H9 (cell line): Measurements from ENCODE around the gene SLC9A9. TPM values are rescaled to one million over a fixed set of nuclear protein-coding genes. Genes with fewer than 3 reads are reported as not detected.

Experiments used
- DNase-seq: peaks from one replicate; pipeline ENCODE4 v3.0.0-alpha.2; 2017
- H2AFZ ChIP-seq: one replicate; pipeline ENCODE4 v1.6.1; 2013; ENCODE audit warnings: mild to moderate bottlenecking, low read length, control low read depth, moderate library complexity
- H2AK5ac ChIP-seq: 2 replicates; pipeline ENCODE4 v1.6.1; 2013; ENCODE audit warnings: low read length, control low read depth, mixed read lengths; ENCODE audit not compliant: insufficient read length
- H2BK120ac ChIP-seq: one replicate; pipeline ENCODE4 v1.6.1; 2013; ENCODE audit warnings: low read depth, mild to moderate bottlenecking, low read length, control low read depth, inconsistent platforms; ENCODE audit not compliant: poor library complexity, severe bottlenecking
- H2BK12ac ChIP-seq: 2 replicates; pipeline ENCODE4 v1.6.1; 2013; ENCODE audit warnings: low read length, control low read depth, mixed read lengths, low read depth; ENCODE audit not compliant: insufficient read length
- H2BK15ac ChIP-seq: 2 replicates; pipeline ENCODE4 v1.6.1; 2013; ENCODE audit warnings: low read depth, low read length, control low read depth
- H2BK20ac ChIP-seq: one replicate; pipeline ENCODE4 v1.6.1; 2013; ENCODE audit warnings: low read depth, mild to moderate bottlenecking, low read length, control low read depth, inconsistent platforms; ENCODE audit not compliant: poor library complexity, severe bottlenecking
- H2BK5ac ChIP-seq: 2 replicates; pipeline ENCODE4 v1.6.1; 2013; ENCODE audit warnings: low read length, control low read depth, mixed read lengths; ENCODE audit not compliant: insufficient read length
- H3K14ac ChIP-seq: 2 replicates; pipeline ENCODE4 v1.6.1; 2013; ENCODE audit warnings: low read length, control low read depth; ENCODE audit not compliant: insufficient read depth
- H3K18ac ChIP-seq: 2 replicates; pipeline ENCODE4 v1.6.1; 2013; ENCODE audit warnings: low read depth, mild to moderate bottlenecking, mixed read lengths, low read length, control low read depth; ENCODE audit not compliant: insufficient read length
- H3K23ac ChIP-seq: 2 replicates; pipeline ENCODE4 v1.6.1; 2013; ENCODE audit warnings: low read length, control low read depth, mixed read lengths, low read depth; ENCODE audit not compliant: insufficient read length
- H3K23me2 ChIP-seq: 2 replicates; pipeline ENCODE4 v1.6.1; 2013; ENCODE audit warnings: low read depth, mild to moderate bottlenecking, mixed read lengths, low read length, control low read depth; ENCODE audit not compliant: insufficient read length, poor library complexity, severe bottlenecking
- H3K27ac ChIP-seq: 2 replicates; pipeline ENCODE4 v1.5.1; 2013; ENCODE audit warnings: low read length, control low read depth, mixed read lengths, low read depth; ENCODE audit not compliant: insufficient read length
- H3K27me3 ChIP-seq: 2 replicates; pipeline ENCODE4 v1.6.1; 2013; ENCODE audit warnings: low read length, control low read depth, inconsistent platforms; ENCODE audit not compliant: insufficient read depth
- H3K4ac ChIP-seq: 2 replicates; pipeline ENCODE4 v1.6.1; 2013; ENCODE audit warnings: low read depth, mild to moderate bottlenecking, control low read depth, inconsistent platforms, low read length, moderate library complexity
- H3K4me1 ChIP-seq: 2 replicates; pipeline ENCODE4 v1.6.1; 2013; ENCODE audit warnings: low read length, control low read depth, inconsistent platforms; ENCODE audit not compliant: insufficient read depth
- H3K4me2 ChIP-seq: 2 replicates; pipeline ENCODE4 v1.6.1; 2013; ENCODE audit warnings: low read length, control low read depth, mixed read lengths; ENCODE audit not compliant: insufficient read length, insufficient read depth
- H3K56ac ChIP-seq: 2 replicates; pipeline ENCODE4 v1.6.1; 2013; ENCODE audit warnings: low read depth, mild to moderate bottlenecking, mixed read lengths, low read length, control low read depth; ENCODE audit not compliant: insufficient read length
- H3K79me1 ChIP-seq: 2 replicates; pipeline ENCODE4 v1.6.1; 2013; ENCODE audit warnings: low read depth, mild to moderate bottlenecking, moderate library complexity, low read length, control low read depth, inconsistent platforms; ENCODE audit not compliant: insufficient read depth, poor library complexity, severe bottlenecking
- H3K79me2 ChIP-seq: 2 replicates; pipeline ENCODE4 v1.6.1; 2013; ENCODE audit warnings: low read length, control low read depth, inconsistent platforms; ENCODE audit not compliant: insufficient read depth
- H3K9ac ChIP-seq: 2 replicates; pipeline ENCODE4 v1.6.1; 2013; ENCODE audit warnings: low read length, control low read depth, mixed read lengths; ENCODE audit not compliant: insufficient read length; ENCODE audit errors: extremely low read depth
- H3K9me3 ChIP-seq: one replicate; pipeline ENCODE4 v1.6.1; 2013; ENCODE audit warnings: low read depth, low read length, inconsistent platforms; ENCODE audit not compliant: control insufficient read depth
- H3T11ph ChIP-seq: one replicate; pipeline ENCODE4 v1.6.1; 2013; ENCODE audit warnings: mild to moderate bottlenecking, low read length, control low read depth, inconsistent platforms
- H4K20me1 ChIP-seq: one replicate; pipeline ENCODE4 v1.6.1; 2013; ENCODE audit not compliant: control insufficient read depth, insufficient read length, insufficient read depth
- H4K5ac ChIP-seq: 2 replicates; pipeline ENCODE4 v1.6.1; 2013; ENCODE audit warnings: low read depth, mild to moderate bottlenecking, mixed read lengths, low read length, control low read depth; ENCODE audit not compliant: insufficient read length
- H4K8ac ChIP-seq: replicated peaks from 2 replicates; pipeline ENCODE4 v1.6.1; 2013; ENCODE audit warnings: low read length, control low read depth, mixed read lengths, low read depth; ENCODE audit not compliant: insufficient read length
- H4K91ac ChIP-seq: 2 replicates; pipeline ENCODE4 v1.6.1; 2013; ENCODE audit warnings: low read depth, mild to moderate bottlenecking, moderate library complexity, mixed read lengths, low read length, control low read depth; ENCODE audit not compliant: insufficient read length
- H3K27ac Mint-ChIP-seq, 3 experiments: 2 replicates in 2 of 3; 3 replicates in 1 of 3; pipeline ENCODE4 v1.8.0; 2020 to 2021; ENCODE audit warnings: mixed read lengths in 3 of 3, mild to moderate bottlenecking in 1 of 3, moderate library complexity in 1 of 3
- H3K27me3 Mint-ChIP-seq: 2 replicates; pipeline ENCODE4 v1.8.0; 2021; ENCODE audit warnings: low read depth, mild to moderate bottlenecking, moderate library complexity, mixed read lengths
- H3K36me3 Mint-ChIP-seq, 3 experiments: 2 replicates in 2 of 3; 3 replicates in 1 of 3; pipeline ENCODE4 v1.8.0; 2020 to 2021; ENCODE audit warnings: low read depth in 3 of 3, mixed read lengths in 3 of 3; ENCODE audit not compliant: insufficient read depth in 1 of 3
- H3K4me1 Mint-ChIP-seq, 2 experiments: 2 replicates each; pipeline ENCODE4 v1.8.0; 2020; ENCODE audit warnings: mixed read lengths in 2 of 2
- H3K4me3 Mint-ChIP-seq, 2 experiments: 2 replicates in 1 of 2; 3 replicates in 1 of 2; pipeline ENCODE4 v1.8.0; 2020 to 2021; ENCODE audit warnings: mild to moderate bottlenecking in 2 of 2, mixed read lengths in 2 of 2, moderate library complexity in 1 of 2
- H3K9me3 Mint-ChIP-seq, 2 experiments: 2 replicates in 1 of 2; 3 replicates in 1 of 2; pipeline ENCODE4 v1.8.0; 2020; ENCODE audit warnings: mild to moderate bottlenecking in 2 of 2, mixed read lengths in 2 of 2, moderate library complexity in 1 of 2
- CTCF ChIP-seq: fragments of 200-600 bp; sonication (generic); conservative IDR thresholded peaks from 3 replicates; pipeline ENCODE4 v1.8.0; 2021; ENCODE audit warnings: antibody characterized with exemption, mild to moderate bottlenecking
- WGBS: extraction: QIAGEN DNeasy Blood & Tissue Kit; methylation state at CpG from one replicate; pipeline ENCODE4 v1.1.7; 2013; ENCODE audit warnings: missing lambda C conversion rate, low lambda C conversion rate, mixed read lengths; ENCODE audit not compliant: insufficient read length; ENCODE audit errors: extremely low coverage; 5-methylcytosine and 5-hydroxymethylcytosine counted together
- total RNA-seq: library from RNA; stranded (reverse); gene quantifications from 2 replicates; pipeline ENCODE4 v1.2.1, GENCODE V29; 2021

The SLC9A9 gene
- total RNA-seq, 1 experiment from 2014 or later = 0.35 TPM

- WGBS = no CpG with 5 or more reads among the region's 3 CpGs
- H4K8ac ChIP-seq = no peak overlapping the region
- no peak overlapping the region for H3K23ac ChIP-seq
- TF ChIP-seq CTCF = no peak
- H2BK20ac ChIP-seq = no peak overlapping the region
- H3K56ac ChIP-seq = no peak overlapping the region
- DNase-seq = no peak
- H2BK15ac ChIP-seq = no peak overlapping the region
- H3K4ac ChIP-seq = no peak overlapping the region
- Mint-ChIP-seq H3K4me3 (no peak overlapping the region), H3K9me3 (no peaks in the 10 kb centered on the region; a peak in 2 of 5 replicates), H3K4me1 (peaks cover 2 to 5% of the 10 kb centered on the region in 2 experiments; a peak in 3 of 4 replicates), H3K36me3 (no peaks in the 10 kb centered on the region; a peak in 1 of 7 replicates), H3K27me3 (no peaks in the 10 kb centered on the region), H3K27ac (no peak overlapping the region)
- no peaks in the 10 kb centered on the region for H3K79me1 ChIP-seq
- no peak overlapping the region for H3K27ac ChIP-seq
- H3K27me3 ChIP-seq = no peaks in the 10 kb centered on the region
- H4K5ac ChIP-seq = no peak overlapping the region
- H3K9me3 ChIP-seq = no peaks in the 10 kb centered on the region
- H3T11ph ChIP-seq = no peak overlapping the region
- no peak overlapping the region for H2BK120ac ChIP-seq
- H3K14ac ChIP-seq = no peak overlapping the region
- H2AK5ac ChIP-seq = no peak overlapping the region
- H4K91ac ChIP-seq = no peak overlapping the region
- no peak overlapping the region for H2AFZ ChIP-seq
- no peak overlapping the region for H2BK12ac ChIP-seq
- no peak overlapping the region for H3K9ac ChIP-seq
- H2BK5ac ChIP-seq = no peak overlapping the region
- no peaks in the 10 kb centered on the region for H3K23me2 ChIP-seq
- H3K4me1 ChIP-seq = no peaks in the 10 kb centered on the region
- H4K20me1 ChIP-seq = no peaks in the 10 kb centered on the region
- no peaks in the 10 kb centered on the region for H3K79me2 ChIP-seq
- H3K18ac ChIP-seq = no peak overlapping the region
- no peak overlapping the region for H3K4me2 ChIP-seq
Measured at GRCh38 chr3:143235614-143236204, 612.6 kb downstream of the SLC9A9 start.
